Memory B cell (primary cell): ENCODE results near the gene GALNT9.
"Not testable (repeated sequence)": the region's sequence is repeated elsewhere in the genome, so short reads cannot be mapped to it uniquely, and the experiment has no call there.

Source experiments
- ATAC-seq: fragments of 150-1000 bp; cut with Tn5 transposase; 2 replicates; pipeline ENCODE4 v1.10.0; 2021; ENCODE audit warnings: low read depth, mild to moderate bottlenecking, moderate library complexity
- DNase-seq, 2 donors: peaks; one replicate each; pipeline ENCODE4 v3.0.0; 2022; ENCODE audit warnings: low spot score in 2 of 2
- H3K27ac Mint-ChIP-seq: one replicate; pipeline ENCODE4 v1.8.0; 2022; ENCODE audit warnings: mild to moderate bottlenecking, moderate library complexity, mixed read lengths
- H3K27me3 Mint-ChIP-seq: one replicate; pipeline ENCODE4 v1.8.0; 2022; ENCODE audit warnings: mixed read lengths
- H3K36me3 Mint-ChIP-seq: one replicate; pipeline ENCODE4 v1.8.0; 2022; ENCODE audit warnings: mild to moderate bottlenecking, mixed read lengths
- H3K4me1 Mint-ChIP-seq: one replicate; pipeline ENCODE4 v1.8.0; 2022; ENCODE audit warnings: mixed read lengths
- H3K4me3 Mint-ChIP-seq: one replicate; pipeline ENCODE4 v1.8.0; 2022; ENCODE audit warnings: mild to moderate bottlenecking, moderate library complexity, mixed read lengths
- H3K9me3 Mint-ChIP-seq: one replicate; pipeline ENCODE4 v1.8.0; 2022; ENCODE audit warnings: mixed read lengths

The GALNT9 gene

GRCh38 chr12:132153501-132154340, 175.7 kb downstream of the GALNT9 start:
- peaks cover 5% of the 10 kb centered on the region for H3K4me1 Mint-ChIP-seq
- peaks cover 2% of the 10 kb centered on the region for H3K36me3 Mint-ChIP-seq
- no peaks in the 10 kb centered on the region for H3K27me3 Mint-ChIP-seq
- DNase-seq = peak; percentile 68 to 69
- peak; percentile 94 for ATAC-seq
- H3K27ac Mint-ChIP-seq = peak overlapping the region; percentile 42
- H3K4me3 Mint-ChIP-seq = peak overlapping the region; percentile 68
- H3K9me3 Mint-ChIP-seq = no peaks in the 10 kb centered on the region

GRCh38 chr12:132152953-132153352, 176.4 kb downstream of the GALNT9 start:
- ATAC-seq (no peak), DNase-seq (no peak)
- Mint-ChIP-seq H3K36me3 (peaks cover 2% of the 10 kb centered on the region), H3K9me3 (no peaks in the 10 kb centered on the region), H3K4me3 (no peak overlapping the region), H3K4me1 (peaks cover 5% of the 10 kb centered on the region), H3K27ac (no peak overlapping the region), H3K27me3 (no peaks in the 10 kb centered on the region)

GRCh38 chr12:132152411-132152821, 177.0 kb downstream of the GALNT9 start:
- no peak for ATAC-seq
- no peaks in the 10 kb centered on the region for H3K27me3 Mint-ChIP-seq
- H3K27ac Mint-ChIP-seq = no peak overlapping the region
- H3K4me1 Mint-ChIP-seq = peaks cover 5% of the 10 kb centered on the region
- H3K36me3 Mint-ChIP-seq = peaks cover 2% of the 10 kb centered on the region
- no peak for DNase-seq
- no peak overlapping the region for H3K4me3 Mint-ChIP-seq
- H3K9me3 Mint-ChIP-seq = no peaks in the 10 kb centered on the region

GRCh38 chr12:132151766-132152410, 177.5 kb downstream of the GALNT9 start:
- Mint-ChIP-seq H3K4me3 (no peak overlapping the region), H3K27ac (no peak overlapping the region), H3K36me3 (peaks cover 2% of the 10 kb centered on the region), H3K4me1 (peaks cover 5% of the 10 kb centered on the region), H3K27me3 (no peaks in the 10 kb centered on the region), H3K9me3 (no peaks in the 10 kb centered on the region)
- ATAC-seq (no peak), DNase-seq (no peak)

GRCh38 chr12:132151145-132151765, 178.1 kb downstream of the GALNT9 start:
- no peak for ATAC-seq
- DNase-seq = no peak
- Mint-ChIP-seq H3K36me3 (peaks cover 2% of the 10 kb centered on the region), H3K27me3 (no peaks in the 10 kb centered on the region), H3K9me3 (no peaks in the 10 kb centered on the region), H3K4me3 (no peak overlapping the region), H3K4me1 (peaks cover 7% of the 10 kb centered on the region), H3K27ac (no peak overlapping the region)

- Mint-ChIP-seq H3K36me3 (peaks cover 2% of the 10 kb centered on the region), H3K27ac (no peak overlapping the region), H3K27me3 (no peaks in the 10 kb centered on the region), H3K9me3 (no peaks in the 10 kb centered on the region), H3K4me3 (no peak overlapping the region), H3K4me1 (peaks cover 11% of the 10 kb centered on the region)
- DNase-seq (no peak), ATAC-seq (no peak)
These were observed 178.6 kb downstream of the GALNT9 start for GRCh38 chr12:132150780-132151144.

GRCh38 chr12:132149526-132149925, 179.9 kb downstream of the GALNT9 start:
- H3K27ac Mint-ChIP-seq, H3K27me3 Mint-ChIP-seq: not testable (repeated sequence)

GRCh38 chr12:132148368-132149045, 180.9 kb downstream of the GALNT9 start:
- no peak overlapping the region for H3K4me3 Mint-ChIP-seq
- peaks cover 19% of the 10 kb centered on the region for H3K4me1 Mint-ChIP-seq
- H3K27me3 Mint-ChIP-seq = no peaks in the 10 kb centered on the region
- H3K27ac Mint-ChIP-seq = no peak overlapping the region
- ATAC-seq (no peak), DNase-seq (no peak)
- peaks cover 5% of the 10 kb centered on the region for H3K36me3 Mint-ChIP-seq
- H3K9me3 Mint-ChIP-seq = no peaks in the 10 kb centered on the region

More at GRCh38 chr12:132149526-132149925, 179.9 kb downstream of the GALNT9 start:
- DNase-seq, H3K36me3 Mint-ChIP-seq, H3K9me3 Mint-ChIP-seq, H3K4me3 Mint-ChIP-seq, ATAC-seq: not testable (repeated sequence)
- peaks cover 21% of the 10 kb centered on the region for H3K4me1 Mint-ChIP-seq

GRCh38 chr12:132147423-132148367, 181.7 kb downstream of the GALNT9 start:
- H3K4me1 Mint-ChIP-seq = peaks cover 22% of the 10 kb centered on the region
- H3K9me3 Mint-ChIP-seq = no peaks in the 10 kb centered on the region
- DNase-seq = no peak
- no peak overlapping the region for H3K27ac Mint-ChIP-seq
- no peak overlapping the region for H3K4me3 Mint-ChIP-seq
- ATAC-seq = no peak
- no peaks in the 10 kb centered on the region for H3K27me3 Mint-ChIP-seq
- H3K36me3 Mint-ChIP-seq = peaks cover 5% of the 10 kb centered on the region

- H3K36me3 Mint-ChIP-seq = peaks cover 5% of the 10 kb centered on the region
- H3K9me3 Mint-ChIP-seq = no peaks in the 10 kb centered on the region
- H3K4me1 Mint-ChIP-seq = peaks cover 22% of the 10 kb centered on the region
- no peaks in the 10 kb centered on the region for H3K27me3 Mint-ChIP-seq
- H3K4me3 Mint-ChIP-seq = no peak overlapping the region
- ATAC-seq (no peak), DNase-seq (no peak)
- H3K27ac Mint-ChIP-seq = peak overlapping the region; percentile 50
These were observed 182.5 kb downstream of the GALNT9 start for GRCh38 chr12:132146772-132147422.
